Prostate gland (tissue), 2 donors: Measurements from ENCODE around the gene WNT3. TPM values are rescaled to one million over a fixed set of nuclear protein-coding genes. Genes with fewer than 3 reads are reported as not detected.

Experiments used
- DNase-seq: peaks from one replicate; pipeline ENCODE4 v3.0.0-alpha.2; 2019; ENCODE audit warnings: low spot score
- H3K27ac ChIP-seq, 2 donors: fragments of 200-600 bp; sonication (generic); 2 replicates each; pipeline ENCODE4 v1.5.1; 2017 to 2019
- H3K27me3 ChIP-seq: fragments of 200-600 bp; sonication (generic); replicated peaks from 2 replicates; pipeline ENCODE4 v1.5.1; 2019; ENCODE audit not compliant: insufficient read depth
- H3K36me3 ChIP-seq, 2 donors: fragments of 200-600 bp; sonication (generic); 1 replicate in 1 of 2; 2 replicates in 1 of 2; pipeline versions ENCODE4 v1.5.1 to v1.8.1; 2017 to 2019
- H3K4me1 ChIP-seq: fragments of 200-600 bp; sonication (generic); replicated peaks from 2 replicates; pipeline ENCODE4 v1.5.1; 2019
- H3K4me3 ChIP-seq, 2 donors: fragments of 200-600 bp; sonication (generic); 2 replicates each; pipeline ENCODE4 v1.5.1; 2017 to 2019
- H3K9me3 ChIP-seq: fragments of 200-600 bp; sonication (generic); 2 replicates; pipeline ENCODE4 v1.5.1; 2017
- POLR2A ChIP-seq: fragments of 450-650 bp; IDR thresholded peaks from one replicate; pipeline ENCODE4 v1.6.1; 2016; ENCODE audit warnings: antibody characterized with exemption, mild to moderate bottlenecking
- POLR2AphosphoS5 ChIP-seq: sonication (generic); formaldehyde crosslinking; IDR thresholded peaks from one replicate; pipeline ENCODE4 v1.6.1; 2017; ENCODE audit warnings: antibody characterized with exemption
- WGBS: methylation state at CpG from one replicate; pipeline ENCODE4 v1.1.5; 2018; 5-methylcytosine and 5-hydroxymethylcytosine counted together
- intact Hi-C: fragments of 100-400 bp; cut with DNase I; formaldehyde crosslinking; loops from one replicate; pipeline ENCODE4 v1.14.2; 2022
- total RNA-seq, 2 donors: library from RNA; depleted of rRNA; stranded (reverse); fragments of >200 nt; gene quantifications; one replicate each; pipeline ENCODE4 v1.1.0, GENCODE V29; 2016
- TF ChIP-seq, protein P1 (sequence below), 4 experiments: fragments of 200-600 bp in 2 of 4; fragments of 450-650 bp in 2 of 4; sonication (generic) in 2 of 4; IDR thresholded peaks; 1 replicate in 3 of 4; 2 replicates in 1 of 4; pipeline ENCODE4 v1.5.1; 2016 to 2019; ENCODE audit warnings: antibody characterized with exemption in 4 of 4, mild to moderate bottlenecking in 2 of 4, moderate library complexity in 2 of 4

WNT3 gene
- total RNA-seq, 2 donors from 2014 or later: 2.0 to 7.7 TPM

GRCh38 chr17:46823657-46824056, 5.2 kb upstream of the WNT3 start:
- H3K36me3 ChIP-seq: no peaks in the 10 kb centered on the region
- H3K27me3 ChIP-seq: peaks cover 2% of the 10 kb centered on the region
- intact Hi-C loops: no loop called here
- H3K4me3 ChIP-seq: no peak overlapping the region
- peaks cover 4% of the 10 kb centered on the region for H3K4me1 ChIP-seq
- WGBS: 76% methylated on average over 8 of the region's 8 CpGs
- TF ChIP-seq POLR2A (no peak), POLR2AphosphoS5 (no peak)
- TF ChIP-seq, protein P1, sequence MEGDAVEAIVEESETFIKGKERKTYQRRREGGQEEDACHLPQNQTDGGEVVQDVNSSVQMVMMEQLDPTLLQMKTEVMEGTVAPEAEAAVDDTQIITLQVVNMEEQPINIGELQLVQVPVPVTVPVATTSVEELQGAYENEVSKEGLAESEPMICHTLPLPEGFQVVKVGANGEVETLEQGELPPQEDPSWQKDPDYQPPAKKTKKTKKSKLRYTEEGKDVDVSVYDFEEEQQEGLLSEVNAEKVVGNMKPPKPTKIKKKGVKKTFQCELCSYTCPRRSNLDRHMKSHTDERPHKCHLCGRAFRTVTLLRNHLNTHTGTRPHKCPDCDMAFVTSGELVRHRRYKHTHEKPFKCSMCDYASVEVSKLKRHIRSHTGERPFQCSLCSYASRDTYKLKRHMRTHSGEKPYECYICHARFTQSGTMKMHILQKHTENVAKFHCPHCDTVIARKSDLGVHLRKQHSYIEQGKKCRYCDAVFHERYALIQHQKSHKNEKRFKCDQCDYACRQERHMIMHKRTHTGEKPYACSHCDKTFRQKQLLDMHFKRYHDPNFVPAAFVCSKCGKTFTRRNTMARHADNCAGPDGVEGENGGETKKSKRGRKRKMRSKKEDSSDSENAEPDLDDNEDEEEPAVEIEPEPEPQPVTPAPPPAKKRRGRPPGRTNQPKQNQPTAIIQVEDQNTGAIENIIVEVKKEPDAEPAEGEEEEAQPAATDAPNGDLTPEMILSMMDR (IDR thresholded peaks at IDR 0.05): no peak
- no peak for DNase-seq
- no peaks in the 10 kb centered on the region for H3K9me3 ChIP-seq
- H3K27ac ChIP-seq: no peak overlapping the region

GRCh38 chr17:46822388-46822921, 4.0 kb upstream of the WNT3 start:
- H3K27me3 ChIP-seq: peaks cover 7% of the 10 kb centered on the region
- no peaks in the 10 kb centered on the region for H3K36me3 ChIP-seq
- intact Hi-C loops: no loop called here
- 21% methylated on average over 33 of the region's 35 CpGs for WGBS
- no peak for TF ChIP-seq POLR2A
- no peak for TF ChIP-seq POLR2AphosphoS5
- TF ChIP-seq, protein P1 (IDR thresholded peaks at IDR 0.05): peak in 3 of 4 experiments; percentile 27 to 55 (median 52)
- peaks cover 5% of the 10 kb centered on the region for H3K4me1 ChIP-seq
- no peaks in the 10 kb centered on the region for H3K9me3 ChIP-seq
- no peak for DNase-seq
- no peak overlapping the region for H3K4me3 ChIP-seq
- H3K27ac ChIP-seq: no peak overlapping the region

DNA sequence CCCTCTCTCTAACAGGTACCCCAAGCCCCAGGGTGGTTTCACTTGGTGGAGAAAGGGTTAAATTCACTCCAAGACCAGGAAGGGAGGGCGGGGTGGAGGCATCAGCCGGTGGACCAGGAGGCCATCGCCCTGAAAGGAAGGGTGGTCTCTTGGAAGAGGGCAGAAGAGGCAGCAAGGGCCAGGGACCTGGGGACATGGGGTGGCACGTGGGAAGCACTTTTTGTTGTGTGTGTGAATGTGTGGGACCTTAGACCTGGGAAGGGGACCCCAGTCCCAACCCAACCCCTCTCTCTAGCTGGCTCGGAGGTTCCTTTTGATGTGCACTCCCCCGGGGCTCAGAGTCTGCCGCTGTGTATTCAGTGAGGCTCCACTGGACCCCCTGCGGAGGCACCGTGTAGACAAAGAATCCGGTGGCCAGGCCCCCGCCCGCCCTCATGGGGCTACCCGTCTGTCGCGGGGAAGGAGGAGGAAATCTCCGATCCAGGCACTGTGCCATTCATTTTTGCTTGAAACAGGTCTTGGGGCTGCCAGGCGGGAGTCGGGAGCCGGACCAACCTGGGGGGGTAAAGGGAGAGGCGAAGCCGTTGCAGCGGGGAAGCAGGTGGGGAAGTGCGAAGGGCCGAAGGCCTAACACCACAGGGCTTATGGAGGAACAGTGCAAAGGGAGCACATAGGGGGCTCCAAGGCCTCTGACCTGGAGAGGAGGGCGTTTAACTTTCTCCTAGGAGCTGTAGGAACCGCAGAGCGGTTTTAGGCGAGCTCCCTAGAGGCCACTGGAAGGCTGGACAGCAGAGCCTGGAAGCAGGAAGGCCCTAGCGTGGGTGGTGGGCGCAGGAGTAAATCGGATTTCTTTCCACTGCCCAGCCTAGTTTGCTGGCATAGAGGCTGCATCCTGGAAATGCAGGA, 3.2 kb upstream of the WNT3 start:
- WGBS: 30% methylated on average over 30 of the region's 31 CpGs
- no peak for TF ChIP-seq POLR2A
- no peak for TF ChIP-seq POLR2AphosphoS5
- TF ChIP-seq, protein P1 (IDR thresholded peaks at IDR 0.05): no peak
- H3K27me3 ChIP-seq: peaks cover 7% of the 10 kb centered on the region
- H3K4me1 ChIP-seq: peaks cover 5% of the 10 kb centered on the region
- no peak for DNase-seq
- intact Hi-C loops: no loop called here
- no peak overlapping the region for H3K4me3 ChIP-seq
- H3K36me3 ChIP-seq: no peaks in the 10 kb centered on the region
- no peak overlapping the region for H3K27ac ChIP-seq
- H3K9me3 ChIP-seq: no peaks in the 10 kb centered on the region

DNA sequence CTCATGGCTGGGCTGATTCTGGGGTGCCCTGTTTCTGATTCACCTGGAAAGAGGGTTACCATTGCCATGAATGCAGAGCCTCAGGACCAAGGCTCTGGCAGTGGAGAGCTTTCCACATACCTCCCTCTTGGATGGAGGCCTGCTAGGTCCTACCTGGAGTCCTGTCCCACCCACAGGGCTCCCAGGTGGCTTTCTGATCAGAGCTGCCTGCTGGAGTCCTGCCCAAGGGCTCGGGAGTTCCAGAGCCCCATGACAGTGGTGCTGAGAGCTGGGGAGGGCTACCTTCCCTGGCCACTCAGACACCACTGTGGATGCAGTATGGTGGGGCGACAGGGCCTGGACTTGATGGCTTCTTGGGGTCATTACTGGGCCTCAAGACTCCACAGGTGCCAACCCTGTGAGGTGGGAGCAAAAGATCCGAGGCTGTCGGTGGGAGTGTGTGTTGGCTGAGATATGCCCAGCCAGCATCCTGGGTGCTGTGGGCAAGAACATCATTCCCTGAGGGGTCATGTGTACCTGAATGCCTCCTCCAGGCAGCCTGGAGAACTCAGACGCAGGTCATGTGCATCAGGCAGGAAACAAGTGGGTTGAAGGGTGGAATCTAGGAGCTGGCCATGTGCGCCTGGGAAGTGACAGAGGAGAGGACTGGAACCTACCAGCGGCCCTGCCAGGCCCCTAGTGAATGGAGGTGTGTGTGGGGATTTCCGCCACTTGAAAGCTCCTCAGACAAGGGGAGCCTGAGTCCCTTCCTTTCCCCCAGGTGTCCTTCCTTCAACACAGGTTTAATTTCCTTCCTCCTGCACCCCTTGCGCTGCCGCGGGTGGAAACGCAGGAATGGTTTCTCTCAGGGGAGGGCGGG, 2.3 kb upstream of the WNT3 start:
- TF ChIP-seq, protein P1 (IDR thresholded peaks at IDR 0.05): no peak
- no peak for TF ChIP-seq POLR2AphosphoS5
- TF ChIP-seq POLR2A: no peak
- no peak for DNase-seq
- no peaks in the 10 kb centered on the region for H3K9me3 ChIP-seq
- H3K27ac ChIP-seq: no peak overlapping the region
- no peaks in the 10 kb centered on the region for H3K36me3 ChIP-seq
- no peak overlapping the region for H3K4me3 ChIP-seq
- intact Hi-C loops: no loop called here
- H3K27me3 ChIP-seq: peaks cover 7% of the 10 kb centered on the region
- 80% methylated on average over 13 of the region's 13 CpGs for WGBS
- H3K4me1 ChIP-seq: peaks cover 5% of the 10 kb centered on the region
